PFSK-1 (cell line): Measurements from ENCODE around the gene KIF20B.

Experiments
- FOXP2 ChIP-seq: optimal IDR thresholded peaks from 2 replicates; pipeline ENCODE3; 2011; ENCODE audit warnings: borderline replicate concordance, control low read depth, inconsistent platforms; ENCODE audit not compliant: insufficient read depth; ENCODE audit errors: extremely low read length, extremely low read depth
- POLR2AphosphoS5 ChIP-seq: IDR thresholded peaks from 2 replicates; pipeline ENCODE4 v1.6.1; 2012; ENCODE audit warnings: low read depth, mild to moderate bottlenecking, control low read depth, low read length, moderate library complexity
- SIN3A ChIP-seq: IDR thresholded peaks from 2 replicates; pipeline ENCODE4 v1.6.1; 2012; ENCODE audit warnings: mild to moderate bottlenecking, low read length, moderate library complexity, borderline replicate concordance; ENCODE audit not compliant: insufficient read depth
- TAF1 ChIP-seq: IDR thresholded peaks from 2 replicates; pipeline ENCODE4 v1.6.1; 2012; ENCODE audit warnings: low read length, control low read depth, borderline replicate concordance; ENCODE audit not compliant: insufficient read depth
- TF ChIP-seq, protein P1 (sequence below), 2 experiments: IDR thresholded peaks; 2 replicates each; pipeline versions ENCODE4 v1.6.1 to v1.8.0; 2011 to 2012; ENCODE audit warnings: low read depth in 2 of 2, low read length in 2 of 2, control low read depth in 1 of 2, inconsistent platforms in 1 of 2, mild to moderate bottlenecking in 1 of 2, moderate library complexity in 1 of 2; ENCODE audit not compliant: insufficient read depth in 1 of 2

Gene KIF20B

DNA sequence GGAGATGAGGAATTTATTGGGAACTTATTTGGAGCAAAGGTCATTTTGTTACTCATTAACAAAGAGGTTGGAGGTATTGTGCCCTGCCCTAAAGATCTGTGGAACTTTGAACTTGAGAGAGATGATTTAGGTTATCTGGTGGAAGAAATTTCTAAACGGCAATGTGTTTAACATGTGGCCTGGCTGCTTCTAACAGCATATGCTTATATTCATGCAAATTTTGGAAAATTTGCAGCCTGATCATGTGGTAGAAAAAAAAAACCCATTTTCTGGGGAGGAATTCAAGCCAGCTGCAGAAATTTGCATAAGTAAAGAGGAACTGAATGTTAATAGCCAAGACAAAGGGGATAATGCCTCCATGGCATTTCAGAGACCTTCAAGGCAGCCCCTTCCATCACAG is 45.7 kb upstream of the KIF20B start:
- TF ChIP-seq FOXP2: no peak
- no peak for TF ChIP-seq SIN3A
- TF ChIP-seq POLR2AphosphoS5: no peak

DNA sequence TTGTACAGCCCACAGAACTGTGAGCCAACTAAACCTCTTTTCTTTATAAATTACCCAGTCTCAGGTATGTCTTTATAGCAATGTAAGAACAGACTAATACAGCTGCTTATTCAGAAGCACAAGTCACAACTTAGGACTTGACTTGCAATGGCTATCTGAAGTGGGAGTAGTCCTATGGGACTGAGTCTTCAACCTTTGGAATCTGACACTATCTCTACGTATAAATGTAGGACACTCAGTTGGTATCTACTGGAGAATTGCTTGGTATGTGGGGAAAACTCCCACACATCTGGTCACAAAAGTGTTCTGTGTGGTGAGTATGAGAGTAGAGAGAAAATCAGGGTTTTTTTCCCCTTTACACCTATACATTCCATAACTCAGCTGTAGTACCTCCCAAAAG is 44.1 kb upstream of the KIF20B start:
- TF ChIP-seq SIN3A: no peak
- no peak for TF ChIP-seq POLR2AphosphoS5
- no peak for TF ChIP-seq TAF1
- no peak for TF ChIP-seq FOXP2
- TF ChIP-seq, protein P1, sequence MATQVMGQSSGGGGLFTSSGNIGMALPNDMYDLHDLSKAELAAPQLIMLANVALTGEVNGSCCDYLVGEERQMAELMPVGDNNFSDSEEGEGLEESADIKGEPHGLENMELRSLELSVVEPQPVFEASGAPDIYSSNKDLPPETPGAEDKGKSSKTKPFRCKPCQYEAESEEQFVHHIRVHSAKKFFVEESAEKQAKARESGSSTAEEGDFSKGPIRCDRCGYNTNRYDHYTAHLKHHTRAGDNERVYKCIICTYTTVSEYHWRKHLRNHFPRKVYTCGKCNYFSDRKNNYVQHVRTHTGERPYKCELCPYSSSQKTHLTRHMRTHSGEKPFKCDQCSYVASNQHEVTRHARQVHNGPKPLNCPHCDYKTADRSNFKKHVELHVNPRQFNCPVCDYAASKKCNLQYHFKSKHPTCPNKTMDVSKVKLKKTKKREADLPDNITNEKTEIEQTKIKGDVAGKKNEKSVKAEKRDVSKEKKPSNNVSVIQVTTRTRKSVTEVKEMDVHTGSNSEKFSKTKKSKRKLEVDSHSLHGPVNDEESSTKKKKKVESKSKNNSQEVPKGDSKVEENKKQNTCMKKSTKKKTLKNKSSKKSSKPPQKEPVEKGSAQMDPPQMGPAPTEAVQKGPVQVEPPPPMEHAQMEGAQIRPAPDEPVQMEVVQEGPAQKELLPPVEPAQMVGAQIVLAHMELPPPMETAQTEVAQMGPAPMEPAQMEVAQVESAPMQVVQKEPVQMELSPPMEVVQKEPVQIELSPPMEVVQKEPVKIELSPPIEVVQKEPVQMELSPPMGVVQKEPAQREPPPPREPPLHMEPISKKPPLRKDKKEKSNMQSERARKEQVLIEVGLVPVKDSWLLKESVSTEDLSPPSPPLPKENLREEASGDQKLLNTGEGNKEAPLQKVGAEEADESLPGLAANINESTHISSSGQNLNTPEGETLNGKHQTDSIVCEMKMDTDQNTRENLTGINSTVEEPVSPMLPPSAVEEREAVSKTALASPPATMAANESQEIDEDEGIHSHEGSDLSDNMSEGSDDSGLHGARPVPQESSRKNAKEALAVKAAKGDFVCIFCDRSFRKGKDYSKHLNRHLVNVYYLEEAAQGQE (IDR thresholded peaks at IDR 0.05; ENCODE audit: insufficient read depth in 1 of 2, low read depth in 2 of 2, low read length in 2 of 2): no peak

DNA sequence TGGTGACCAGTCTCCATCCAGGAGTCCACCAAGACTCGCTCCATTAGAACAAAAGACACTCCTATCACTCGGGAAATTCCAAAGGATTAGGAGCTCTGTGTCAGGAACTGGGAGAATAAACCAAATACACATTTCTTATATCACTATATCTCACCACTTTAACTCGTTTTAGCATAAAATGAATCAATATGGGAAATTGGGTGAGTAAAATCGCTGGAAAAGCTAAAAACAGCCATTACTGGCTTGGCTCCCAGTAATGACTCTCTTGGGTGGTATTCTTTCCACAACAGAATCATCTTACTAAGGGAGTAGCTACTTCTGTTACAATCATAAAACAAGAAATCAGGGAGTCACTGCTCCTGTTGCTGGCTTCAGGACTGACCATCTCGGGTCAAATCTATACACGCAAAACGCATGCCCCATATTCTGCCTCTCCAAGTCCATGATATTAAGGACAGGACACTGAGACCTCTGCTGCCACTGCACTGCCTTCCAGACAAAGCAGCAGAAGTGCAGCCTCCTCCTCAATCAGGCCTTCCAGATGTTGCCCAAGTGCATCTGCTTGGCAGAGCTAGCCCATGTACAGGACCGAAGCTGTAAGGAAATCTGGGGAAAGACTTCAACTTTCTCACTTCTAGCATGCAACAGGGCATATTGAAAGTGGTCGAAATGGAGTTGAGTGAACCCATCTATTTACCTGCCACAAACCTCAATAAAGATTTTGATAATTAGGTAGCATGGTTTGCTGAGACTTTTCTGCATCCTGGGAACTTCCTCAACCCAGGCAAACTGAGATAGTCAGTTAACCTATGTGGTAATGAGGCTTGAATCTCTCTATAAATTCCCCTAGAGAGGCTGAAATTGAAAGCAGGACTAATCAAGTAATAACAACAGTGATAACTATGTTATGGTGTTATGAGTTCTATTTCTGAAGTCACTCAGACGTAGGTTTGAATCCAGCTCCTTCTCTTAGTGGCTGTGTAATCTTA is 42.0 kb upstream of the KIF20B start:
- TF ChIP-seq TAF1: no peak
- TF ChIP-seq POLR2AphosphoS5: no peak
- no peak for TF ChIP-seq FOXP2
- no peak for TF ChIP-seq SIN3A
- TF ChIP-seq, protein P1 (IDR thresholded peaks at IDR 0.05; ENCODE audit: insufficient read depth in 1 of 2, low read depth in 2 of 2, low read length in 2 of 2): no peak

DNA sequence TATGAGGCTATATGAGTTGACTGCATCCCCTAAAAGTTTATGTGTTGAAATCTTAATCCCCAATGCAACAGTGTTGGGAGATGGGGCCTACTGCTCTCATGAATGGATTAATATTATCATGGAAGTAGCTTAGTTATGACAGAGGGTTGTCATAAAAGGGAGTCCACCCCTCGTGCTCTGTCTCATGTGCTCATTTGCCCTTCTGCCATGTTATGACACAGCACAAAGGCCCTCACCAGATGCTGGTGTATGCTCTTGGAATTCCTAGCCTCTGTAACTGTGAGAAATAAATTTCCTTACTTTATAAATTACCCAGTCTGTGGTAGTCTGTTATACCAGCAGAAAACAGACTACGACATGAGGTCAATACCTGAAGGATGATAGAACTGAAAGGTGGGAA is 38.8 kb upstream of the KIF20B start:
- TF ChIP-seq SIN3A: no peak
- TF ChIP-seq, protein P1 (IDR thresholded peaks at IDR 0.05; ENCODE audit: insufficient read depth in 1 of 2, low read depth in 2 of 2, low read length in 2 of 2): no peak
- TF ChIP-seq POLR2AphosphoS5: no peak
- no peak for TF ChIP-seq FOXP2
- TF ChIP-seq TAF1: no peak

DNA sequence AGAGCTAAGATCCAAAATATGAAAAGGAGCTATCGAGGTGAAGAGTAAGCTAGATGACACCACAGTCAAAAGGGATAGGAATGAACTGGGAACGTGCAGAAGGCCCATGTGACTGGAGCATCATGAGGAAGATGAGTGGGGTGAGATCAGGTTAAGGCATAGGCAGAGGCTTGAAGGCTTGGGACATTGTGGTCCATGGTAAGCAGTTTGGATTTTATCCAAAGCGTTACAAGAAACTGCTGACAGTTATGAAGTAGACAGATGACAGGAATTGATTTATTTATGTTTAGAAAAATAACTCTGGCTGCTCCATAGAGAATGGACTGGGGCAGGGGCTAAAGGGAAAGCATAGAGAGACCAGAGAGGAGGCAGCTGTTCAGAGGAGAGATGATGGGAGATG is 38.2 kb upstream of the KIF20B start:
- TF ChIP-seq TAF1: no peak
- TF ChIP-seq POLR2AphosphoS5: no peak
- TF ChIP-seq FOXP2: no peak
- no peak for TF ChIP-seq SIN3A
- TF ChIP-seq, protein P1 (IDR thresholded peaks at IDR 0.05; ENCODE audit: insufficient read depth in 1 of 2, low read depth in 2 of 2, low read length in 2 of 2): no peak
